ENCODE measurements around the gene MATN3. TPM values are rescaled to one million over a fixed set of nuclear protein-coding genes. Genes with fewer than 3 reads are reported as not detected.

Gene MATN3
- total and polyA plus RNA-seq, 2 of the 13 experiments (the other 11 are each of a cell fraction or from before 2014, with no cell fraction given): 36.1 to 208 TPM

DNA sequence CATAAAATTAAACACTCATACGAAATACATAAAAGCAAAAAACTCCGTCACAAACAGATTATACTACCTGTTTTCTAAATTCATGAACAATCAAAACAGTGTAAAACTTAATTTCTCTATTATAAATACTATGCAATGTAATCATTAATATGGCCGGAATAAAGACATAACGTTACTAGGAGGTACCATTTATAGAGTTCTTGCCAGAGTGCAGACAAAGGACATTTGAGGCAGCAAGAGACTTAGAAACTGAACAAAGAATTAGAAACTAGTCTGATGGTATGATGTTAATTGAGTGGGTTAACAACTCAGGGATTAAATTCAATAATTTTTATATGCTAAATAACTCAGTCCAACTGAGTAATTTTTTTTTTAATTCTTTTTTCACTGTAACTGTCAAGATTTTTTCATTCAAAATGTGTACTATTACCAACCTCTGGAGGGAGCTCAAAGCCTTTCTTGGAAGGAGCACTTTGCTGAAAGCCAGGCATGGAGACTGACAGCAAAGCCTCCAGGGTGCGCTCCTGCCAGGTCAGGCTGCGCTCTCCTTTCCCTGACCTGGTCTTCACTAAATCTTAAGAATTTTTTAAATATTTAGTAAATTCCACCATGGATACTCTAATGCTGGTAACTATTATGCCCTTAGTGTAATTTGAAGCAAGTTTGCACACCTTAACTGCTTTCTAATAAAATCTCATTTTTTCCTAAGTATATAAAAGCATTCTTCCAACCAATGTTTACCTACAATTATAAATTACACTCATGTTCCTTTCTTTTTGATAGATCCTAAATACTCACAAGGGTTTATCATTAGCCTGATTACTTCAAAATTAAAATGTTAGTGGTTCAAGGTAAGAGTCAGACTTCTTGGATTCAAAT is 56.7 kb downstream of the MATN3 start (continued):
- TF ChIP-seq, protein P1, sequence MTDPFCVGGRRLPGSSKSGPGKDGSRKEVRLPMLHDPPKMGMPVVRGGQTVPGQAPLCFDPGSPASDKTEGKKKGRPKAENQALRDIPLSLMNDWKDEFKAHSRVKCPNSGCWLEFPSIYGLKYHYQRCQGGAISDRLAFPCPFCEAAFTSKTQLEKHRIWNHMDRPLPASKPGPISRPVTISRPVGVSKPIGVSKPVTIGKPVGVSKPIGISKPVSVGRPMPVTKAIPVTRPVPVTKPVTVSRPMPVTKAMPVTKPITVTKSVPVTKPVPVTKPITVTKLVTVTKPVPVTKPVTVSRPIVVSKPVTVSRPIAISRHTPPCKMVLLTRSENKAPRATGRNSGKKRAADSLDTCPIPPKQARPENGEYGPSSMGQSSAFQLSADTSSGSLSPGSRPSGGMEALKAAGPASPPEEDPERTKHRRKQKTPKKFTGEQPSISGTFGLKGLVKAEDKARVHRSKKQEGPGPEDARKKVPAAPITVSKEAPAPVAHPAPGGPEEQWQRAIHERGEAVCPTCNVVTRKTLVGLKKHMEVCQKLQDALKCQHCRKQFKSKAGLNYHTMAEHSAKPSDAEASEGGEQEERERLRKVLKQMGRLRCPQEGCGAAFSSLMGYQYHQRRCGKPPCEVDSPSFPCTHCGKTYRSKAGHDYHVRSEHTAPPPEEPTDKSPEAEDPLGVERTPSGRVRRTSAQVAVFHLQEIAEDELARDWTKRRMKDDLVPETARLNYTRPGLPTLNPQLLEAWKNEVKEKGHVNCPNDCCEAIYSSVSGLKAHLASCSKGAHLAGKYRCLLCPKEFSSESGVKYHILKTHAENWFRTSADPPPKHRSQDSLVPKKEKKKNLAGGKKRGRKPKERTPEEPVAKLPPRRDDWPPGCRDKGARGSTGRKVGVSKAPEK (CRISPR knock-in tag; IDR thresholded peaks at IDR 0.05; ENCODE audit: borderline replicate concordance): no peak
- TF ChIP-seq GATAD1 (CRISPR knock-in tag; IDR thresholded peaks at IDR 0.05) (0 out of 2 replicates have a peak, but pooled peaks have one; percentile 33), BRCA1 (CRISPR knock-in tag; IDR thresholded peaks at IDR 0.05) (no peak), ZFP41 (CRISPR knock-in tag; IDR thresholded peaks at IDR 0.05; ENCODE audit: borderline replicate concordance) (no peak), ZNF496 (CRISPR knock-in tag; IDR thresholded peaks at IDR 0.05; ENCODE audit: insufficient replicate concordance) (no peak), SMAD9 (CRISPR knock-in tag; IDR thresholded peaks at IDR 0.05) (no peak), NPAS2 (CRISPR knock-in tag; IDR thresholded peaks at IDR 0.05; ENCODE audit: borderline replicate concordance) (no peak), IKZF1 (IDR thresholded peaks at IDR 0.05) (no peak), MED1 (CRISPR knock-in tag; IDR thresholded peaks at IDR 0.05) (peak; percentile 22; the same call in 1 of the 2 replicates), ZFY (CRISPR knock-in tag; IDR thresholded peaks at IDR 0.05) (no peak), ZNF567 (CRISPR knock-in tag; IDR thresholded peaks at IDR 0.05; ENCODE audit: borderline replicate concordance) (no peak)
- TF ChIP-seq, protein P2, sequence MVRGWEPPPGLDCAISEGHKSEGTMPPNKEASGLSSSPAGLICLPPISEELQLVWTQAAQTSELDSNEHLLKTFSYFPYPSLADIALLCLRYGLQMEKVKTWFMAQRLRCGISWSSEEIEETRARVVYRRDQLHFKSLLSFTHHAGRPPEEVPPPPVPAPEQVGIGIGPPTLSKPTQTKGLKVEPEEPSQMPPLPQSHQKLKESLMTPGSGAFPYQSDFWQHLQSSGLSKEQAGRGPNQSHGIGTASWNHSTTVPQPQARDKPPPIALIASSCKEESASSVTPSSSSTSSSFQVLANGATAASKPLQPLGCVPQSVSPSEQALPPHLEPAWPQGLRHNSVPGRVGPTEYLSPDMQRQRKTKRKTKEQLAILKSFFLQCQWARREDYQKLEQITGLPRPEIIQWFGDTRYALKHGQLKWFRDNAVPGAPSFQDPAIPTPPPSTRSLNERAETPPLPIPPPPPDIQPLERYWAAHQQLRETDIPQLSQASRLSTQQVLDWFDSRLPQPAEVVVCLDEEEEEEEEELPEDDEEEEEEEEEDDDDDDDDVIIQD (CRISPR knock-in tag; IDR thresholded peaks at IDR 0.05; ENCODE audit: low read depth): peak; percentile 26; the same call in 1 of the 2 replicates
- TF ChIP-seq, protein P3, sequence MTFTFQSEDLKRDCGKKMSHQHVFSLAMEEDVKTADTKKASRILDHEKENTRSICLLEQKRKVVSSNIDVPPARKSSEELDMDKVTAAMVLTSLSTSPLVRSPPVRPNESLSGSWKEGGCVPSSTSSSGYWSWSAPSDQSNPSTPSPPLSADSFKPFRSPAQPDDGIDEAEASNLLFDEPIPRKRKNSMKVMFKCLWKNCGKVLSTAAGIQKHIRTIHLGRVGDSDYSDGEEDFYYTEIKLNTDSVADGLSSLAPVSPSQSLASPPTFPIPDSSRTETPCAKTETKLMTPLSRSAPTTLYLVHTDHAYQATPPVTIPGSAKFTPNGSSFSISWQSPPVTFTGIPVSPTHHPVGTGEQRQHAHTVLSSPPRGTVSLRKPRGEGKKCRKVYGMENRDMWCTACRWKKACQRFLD (CRISPR knock-in tag; IDR thresholded peaks at IDR 0.05; ENCODE audit: borderline replicate concordance): no peak
- TF ChIP-seq, protein P4, sequence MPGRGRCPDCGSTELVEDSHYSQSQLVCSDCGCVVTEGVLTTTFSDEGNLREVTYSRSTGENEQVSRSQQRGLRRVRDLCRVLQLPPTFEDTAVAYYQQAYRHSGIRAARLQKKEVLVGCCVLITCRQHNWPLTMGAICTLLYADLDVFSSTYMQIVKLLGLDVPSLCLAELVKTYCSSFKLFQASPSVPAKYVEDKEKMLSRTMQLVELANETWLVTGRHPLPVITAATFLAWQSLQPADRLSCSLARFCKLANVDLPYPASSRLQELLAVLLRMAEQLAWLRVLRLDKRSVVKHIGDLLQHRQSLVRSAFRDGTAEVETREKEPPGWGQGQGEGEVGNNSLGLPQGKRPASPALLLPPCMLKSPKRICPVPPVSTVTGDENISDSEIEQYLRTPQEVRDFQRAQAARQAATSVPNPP (CRISPR knock-in tag; IDR thresholded peaks at IDR 0.05): no peak
- TF ChIP-seq, protein P5, sequence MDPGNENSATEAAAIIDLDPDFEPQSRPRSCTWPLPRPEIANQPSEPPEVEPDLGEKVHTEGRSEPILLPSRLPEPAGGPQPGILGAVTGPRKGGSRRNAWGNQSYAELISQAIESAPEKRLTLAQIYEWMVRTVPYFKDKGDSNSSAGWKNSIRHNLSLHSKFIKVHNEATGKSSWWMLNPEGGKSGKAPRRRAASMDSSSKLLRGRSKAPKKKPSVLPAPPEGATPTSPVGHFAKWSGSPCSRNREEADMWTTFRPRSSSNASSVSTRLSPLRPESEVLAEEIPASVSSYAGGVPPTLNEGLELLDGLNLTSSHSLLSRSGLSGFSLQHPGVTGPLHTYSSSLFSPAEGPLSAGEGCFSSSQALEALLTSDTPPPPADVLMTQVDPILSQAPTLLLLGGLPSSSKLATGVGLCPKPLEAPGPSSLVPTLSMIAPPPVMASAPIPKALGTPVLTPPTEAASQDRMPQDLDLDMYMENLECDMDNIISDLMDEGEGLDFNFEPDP (CRISPR knock-in tag; conservative IDR thresholded peaks at IDR 0.05): no peak
- TF ChIP-seq, protein P6, sequence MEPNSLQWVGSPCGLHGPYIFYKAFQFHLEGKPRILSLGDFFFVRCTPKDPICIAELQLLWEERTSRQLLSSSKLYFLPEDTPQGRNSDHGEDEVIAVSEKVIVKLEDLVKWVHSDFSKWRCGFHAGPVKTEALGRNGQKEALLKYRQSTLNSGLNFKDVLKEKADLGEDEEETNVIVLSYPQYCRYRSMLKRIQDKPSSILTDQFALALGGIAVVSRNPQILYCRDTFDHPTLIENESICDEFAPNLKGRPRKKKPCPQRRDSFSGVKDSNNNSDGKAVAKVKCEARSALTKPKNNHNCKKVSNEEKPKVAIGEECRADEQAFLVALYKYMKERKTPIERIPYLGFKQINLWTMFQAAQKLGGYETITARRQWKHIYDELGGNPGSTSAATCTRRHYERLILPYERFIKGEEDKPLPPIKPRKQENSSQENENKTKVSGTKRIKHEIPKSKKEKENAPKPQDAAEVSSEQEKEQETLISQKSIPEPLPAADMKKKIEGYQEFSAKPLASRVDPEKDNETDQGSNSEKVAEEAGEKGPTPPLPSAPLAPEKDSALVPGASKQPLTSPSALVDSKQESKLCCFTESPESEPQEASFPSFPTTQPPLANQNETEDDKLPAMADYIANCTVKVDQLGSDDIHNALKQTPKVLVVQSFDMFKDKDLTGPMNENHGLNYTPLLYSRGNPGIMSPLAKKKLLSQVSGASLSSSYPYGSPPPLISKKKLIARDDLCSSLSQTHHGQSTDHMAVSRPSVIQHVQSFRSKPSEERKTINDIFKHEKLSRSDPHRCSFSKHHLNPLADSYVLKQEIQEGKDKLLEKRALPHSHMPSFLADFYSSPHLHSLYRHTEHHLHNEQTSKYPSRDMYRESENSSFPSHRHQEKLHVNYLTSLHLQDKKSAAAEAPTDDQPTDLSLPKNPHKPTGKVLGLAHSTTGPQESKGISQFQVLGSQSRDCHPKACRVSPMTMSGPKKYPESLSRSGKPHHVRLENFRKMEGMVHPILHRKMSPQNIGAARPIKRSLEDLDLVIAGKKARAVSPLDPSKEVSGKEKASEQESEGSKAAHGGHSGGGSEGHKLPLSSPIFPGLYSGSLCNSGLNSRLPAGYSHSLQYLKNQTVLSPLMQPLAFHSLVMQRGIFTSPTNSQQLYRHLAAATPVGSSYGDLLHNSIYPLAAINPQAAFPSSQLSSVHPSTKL (CRISPR knock-in tag; IDR thresholded peaks at IDR 0.05): peak; percentile 21; the same call in 1 of the 2 replicates

Measured in HepG2 (cell line).